ENCODE data around the gene PSMC4. TPM values are rescaled to one million over a fixed set of nuclear protein-coding genes. Genes with fewer than 3 reads are reported as not detected.

Gene PSMC4
- 259 to 297 TPM (median 277 TPM) in 5 replicates for total RNA-seq (2022; extraction: Qiagen RNA extraction)

DNA sequence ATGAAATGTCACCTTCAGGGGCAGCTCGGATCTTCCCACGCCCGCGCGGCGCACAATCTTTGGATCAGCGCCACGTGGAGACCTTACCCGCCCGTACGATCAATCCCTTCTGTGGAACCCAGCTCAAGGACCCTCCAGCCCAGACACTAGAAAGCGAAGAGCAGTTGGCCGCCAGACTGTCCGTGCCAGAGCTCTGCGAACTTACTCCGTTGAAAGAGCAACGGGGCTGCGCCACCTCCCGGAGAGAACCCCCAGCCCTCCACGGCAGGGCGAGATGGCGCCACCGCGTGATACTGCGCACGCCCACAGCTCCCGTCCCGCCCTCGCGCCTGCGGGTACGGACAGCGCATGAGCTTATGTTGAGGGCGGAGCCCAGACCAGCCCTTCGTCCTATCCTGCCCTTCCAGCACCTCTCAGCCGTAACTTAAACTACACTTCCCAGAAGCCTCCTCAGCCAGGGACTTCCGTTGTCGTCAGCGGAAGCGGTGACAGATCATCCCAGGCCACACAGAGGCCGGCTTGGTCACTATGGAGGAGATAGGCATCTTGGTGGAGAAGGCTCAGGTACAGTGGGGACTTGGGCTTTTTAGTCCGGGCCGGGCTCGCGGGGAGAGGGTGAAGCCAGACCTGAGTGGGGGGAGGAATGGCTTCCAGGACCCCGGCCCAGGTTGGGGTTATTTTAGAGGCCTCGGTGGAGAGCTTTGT lies at the start of gene PSMC4:
Gene PSMC4, plus strand, starts transcription at position 491 of the 705 bp plus-strand sequence. Its CDS starts 38 bp downstream, at position 529.

GRCh38 chr19:39934584-39935363 lies 36.2 kb upstream of the PSMC4 start, which contains the start of gene FCGBP:
Gene FCGBP, minus strand, starts transcription at chr19:39934634.

DNA sequence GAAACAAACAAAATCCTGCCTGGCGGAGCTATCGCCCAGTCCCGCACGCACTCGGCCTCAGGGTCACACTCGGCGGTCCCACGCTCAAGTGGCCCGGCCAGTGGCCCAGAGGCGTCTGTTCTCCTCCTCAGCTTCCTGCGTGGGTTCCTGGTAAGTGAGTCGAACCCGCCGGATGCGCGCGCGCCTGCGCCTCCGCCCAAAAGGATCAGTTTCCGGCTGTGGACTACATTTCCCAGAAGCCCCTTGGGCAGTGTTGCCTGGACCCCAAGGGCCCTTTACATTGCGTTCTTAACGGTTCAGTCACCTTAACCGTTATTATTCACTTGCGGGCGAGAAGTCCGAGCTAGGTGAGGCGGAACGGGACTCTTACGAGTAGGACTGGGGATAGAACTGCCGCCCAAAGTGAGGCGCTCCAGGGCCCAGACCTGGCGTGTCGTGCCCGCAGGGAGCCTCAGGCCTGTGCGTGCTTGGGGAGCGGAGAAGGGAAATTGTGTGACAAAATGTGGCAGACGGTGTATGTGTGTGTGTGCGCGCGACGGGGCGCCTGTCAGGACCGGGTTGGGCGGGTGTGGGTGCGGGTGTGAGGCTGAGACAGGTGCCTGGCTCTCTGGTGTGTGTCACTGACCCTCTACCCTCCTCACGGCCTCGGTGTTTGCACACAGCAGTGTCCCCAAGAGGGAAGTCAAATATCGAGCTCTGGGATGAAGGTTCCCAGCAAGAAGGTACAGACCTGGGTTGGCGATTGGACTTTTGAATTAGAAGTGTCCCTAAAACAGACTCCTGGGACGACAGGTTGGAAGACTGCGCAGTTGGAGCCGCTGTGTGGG lies 26.1 kb downstream of the PSMC4 start, which contains the start of gene ZNF546:
Gene ZNF546, plus strand, starts transcription at position 250 of the 827 bp plus-strand sequence. CDS start 1,267 bp downstream, outside the sequence.

Other genes starting within 250 kb of the PSMC4 start
- 0.23 TPM in 1 of 5 replicates, not detected in the others for gene CLC, start 233.1 kb upstream of the PSMC4 start, total RNA-seq (2022; extraction: Qiagen RNA extraction)
- not detected in 5 replicates for gene LEUTX, start 192.3 kb upstream of the PSMC4 start, total RNA-seq (2022; extraction: Qiagen RNA extraction)
- gene DYRK1B, start 137.0 kb upstream of the PSMC4 start, total RNA-seq (2022; extraction: Qiagen RNA extraction): 19.3 to 23.3 TPM (median 20.8 TPM) in 5 replicates
- gene FBL, start 124.8 kb upstream of the PSMC4 start, total RNA-seq (2022; extraction: Qiagen RNA extraction): 593 to 734 TPM (median 701 TPM) in 5 replicates
- 0.52 to 1.2 TPM (median 0.68 TPM) in 5 replicates for gene FCGBP, start 36.5 kb upstream of the PSMC4 start, total RNA-seq (2022; extraction: Qiagen RNA extraction)
- gene ZNF546, start 25.9 kb downstream of the PSMC4 start, total RNA-seq (2022; extraction: Qiagen RNA extraction): 2.0 to 2.3 TPM (median 2.2 TPM) in 5 replicates
- 5.2 to 6.8 TPM (median 6.0 TPM) in 5 replicates for gene ZNF780B, start 85.1 kb downstream of the PSMC4 start, total RNA-seq (2022; extraction: Qiagen RNA extraction)
- 25.1 to 29.9 TPM (median 27.8 TPM) in 5 replicates for gene ZNF780A, start 119.8 kb downstream of the PSMC4 start, total RNA-seq (2022; extraction: Qiagen RNA extraction)
- 12.7 to 16.7 TPM (median 14.6 TPM) in 5 replicates for gene MAP3K10, start 220.3 kb downstream of the PSMC4 start, total RNA-seq (2022; extraction: Qiagen RNA extraction)
- 0.20 to 0.61 TPM (median 0.49 TPM) in 5 replicates for gene TTC9B, start 247.2 kb downstream of the PSMC4 start, total RNA-seq (2022; extraction: Qiagen RNA extraction)